Activated CD8-positive, alpha-beta memory T cell treated with anti-CD3 and anti-CD28 coated beads, Interleukin-2, amount 50 U/mL, for 1 hour (primary cell): ENCODE data around the gene ADIRF.

ENCODE experiments used
- DNase-seq: peaks from one replicate; pipeline ENCODE4 v3.0.0-alpha.2; 2020; ENCODE audit errors: extremely low read depth

ADIRF gene

DNA sequence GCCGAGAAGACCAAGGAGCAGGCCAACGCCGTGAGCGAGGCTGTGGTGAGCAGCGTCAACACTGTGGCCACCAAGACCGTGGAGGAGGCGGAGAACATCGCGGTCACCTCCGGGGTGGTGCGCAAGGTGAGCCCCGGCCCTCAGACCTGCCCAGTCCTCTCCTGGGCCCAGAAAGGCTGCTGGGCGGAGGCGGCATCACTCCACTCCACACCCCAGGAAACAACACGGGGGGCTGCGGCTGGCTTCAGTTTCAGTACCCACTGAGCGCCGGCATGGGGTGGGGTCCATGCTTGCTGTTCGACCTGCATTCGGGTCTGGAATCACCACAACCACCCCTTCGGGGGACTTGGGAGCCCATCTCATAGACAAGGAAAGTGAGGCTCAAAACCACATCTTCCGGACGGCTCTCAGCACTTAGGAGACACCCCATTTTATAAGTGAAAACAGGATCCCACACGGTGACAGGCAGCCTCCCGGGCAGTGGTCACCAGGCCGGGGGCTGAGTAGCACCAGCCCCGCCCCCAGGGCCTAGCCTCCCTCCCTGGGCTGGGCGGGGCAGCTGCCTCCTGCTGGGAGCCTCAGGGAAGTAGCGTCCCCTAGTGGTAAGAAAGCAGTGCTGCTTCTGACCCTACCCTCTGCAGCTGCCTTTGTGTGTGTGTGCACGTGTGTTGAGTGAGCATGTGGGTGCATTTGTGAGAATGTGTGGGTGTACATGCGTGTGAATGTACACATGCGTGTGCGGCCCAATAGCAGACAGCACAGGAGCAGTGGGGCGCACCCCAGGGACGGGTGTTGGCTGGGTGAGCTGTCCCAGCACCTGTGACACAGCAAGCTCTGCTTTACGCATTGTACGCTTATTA is 8.0 kb upstream of the ADIRF start:
- no peak for DNase-seq

DNA sequence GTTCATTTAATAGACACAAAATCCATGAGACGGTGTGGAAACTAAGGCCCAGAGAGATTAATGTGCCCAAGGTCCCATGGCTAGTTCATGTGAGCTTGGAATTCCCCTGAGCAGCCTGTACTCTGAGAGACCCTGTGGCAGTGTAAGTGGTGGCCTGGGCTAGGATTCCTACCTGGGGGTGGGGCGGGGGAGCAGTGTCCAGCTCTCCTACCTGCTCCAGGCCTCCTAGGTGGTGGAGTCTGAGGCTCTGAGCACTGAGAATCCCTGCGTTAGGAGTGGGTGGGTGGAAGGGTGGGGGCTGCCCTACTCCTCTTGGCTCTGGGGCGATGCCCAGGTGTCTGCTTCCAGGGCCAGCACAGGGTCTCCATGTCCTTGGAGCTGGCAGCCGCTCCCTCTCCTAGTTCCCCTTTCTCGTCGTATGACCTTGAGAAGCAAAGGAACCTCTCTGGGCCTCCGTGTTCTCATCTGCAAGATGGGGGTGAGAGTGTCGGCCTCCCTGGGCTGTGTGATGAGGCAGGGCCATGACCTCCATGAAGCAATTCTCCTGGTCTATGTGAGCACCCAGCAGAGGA is 7.3 kb upstream of the ADIRF start:
- DNase-seq: no peak

DNA sequence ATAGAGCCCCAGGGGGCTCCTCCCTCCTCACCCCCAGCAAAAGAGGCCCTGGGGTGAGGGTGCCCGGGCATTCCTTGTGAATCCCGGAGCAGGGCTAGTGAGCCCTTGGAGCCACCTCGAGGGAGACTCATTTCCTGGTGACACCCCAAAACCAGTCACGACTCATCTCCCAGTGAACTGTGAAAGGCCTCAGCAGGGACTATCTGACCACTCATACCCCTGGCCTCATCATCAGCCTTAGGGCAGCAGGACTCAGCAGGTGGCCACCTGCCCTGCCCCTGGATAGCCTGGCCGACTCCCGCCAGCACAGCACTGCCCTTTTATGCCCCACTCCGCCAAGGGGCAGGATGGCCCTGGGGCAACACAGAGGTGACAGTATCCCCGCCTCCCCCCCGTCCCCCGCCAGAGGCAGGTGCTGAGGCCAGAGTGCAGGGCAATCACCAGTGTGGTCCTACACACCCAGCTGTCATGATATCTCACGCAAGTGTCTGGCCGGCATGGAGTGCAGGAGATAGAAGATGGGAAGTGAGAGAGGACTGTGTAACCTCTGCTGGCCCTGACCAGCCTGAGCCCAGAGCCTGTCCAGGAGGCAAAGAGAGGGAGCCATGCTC is 6.7 kb upstream of the ADIRF start:
- no peak for DNase-seq

DNA sequence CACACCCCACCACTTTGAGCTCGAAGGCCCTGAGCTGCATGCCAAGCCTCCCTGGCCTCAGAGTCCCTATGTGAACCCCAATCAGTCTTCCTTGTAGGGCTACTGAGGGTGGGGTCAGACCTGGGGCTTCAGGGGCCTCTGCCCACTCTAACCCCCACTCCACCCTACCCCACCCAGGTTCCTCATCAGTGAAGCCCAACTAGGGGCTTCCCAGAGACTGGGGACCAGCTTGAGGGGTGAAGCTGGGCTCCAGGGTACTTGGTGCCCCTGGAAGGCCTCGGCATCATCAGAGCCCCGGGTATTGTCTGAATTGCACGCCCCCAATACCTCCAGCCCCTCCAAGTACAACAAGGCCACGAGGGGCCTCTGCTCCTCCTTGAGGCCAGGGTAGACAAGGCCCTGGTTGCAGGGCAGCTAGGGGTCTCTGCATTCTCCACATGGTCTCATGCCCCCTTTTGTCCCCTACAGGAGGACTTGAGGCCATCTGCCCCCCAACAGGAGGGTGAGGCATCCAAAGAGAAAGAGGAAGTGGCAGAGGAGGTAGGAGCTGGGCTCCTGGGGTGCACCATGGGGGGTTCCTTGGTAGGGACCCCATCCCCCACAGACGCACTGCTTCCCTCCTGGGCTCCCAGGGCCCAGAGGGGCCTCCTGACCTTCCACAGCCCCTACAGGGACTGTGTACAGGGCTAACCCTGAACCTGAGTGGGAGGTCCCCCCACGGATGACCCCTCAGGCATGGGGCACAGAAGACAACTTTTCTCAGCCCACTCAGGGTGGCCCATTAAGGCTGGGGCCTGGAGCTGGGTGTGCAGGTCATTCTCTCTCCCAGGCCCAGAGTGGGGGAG is 5.9 kb upstream of the ADIRF start:
- no peak for DNase-seq

DNA sequence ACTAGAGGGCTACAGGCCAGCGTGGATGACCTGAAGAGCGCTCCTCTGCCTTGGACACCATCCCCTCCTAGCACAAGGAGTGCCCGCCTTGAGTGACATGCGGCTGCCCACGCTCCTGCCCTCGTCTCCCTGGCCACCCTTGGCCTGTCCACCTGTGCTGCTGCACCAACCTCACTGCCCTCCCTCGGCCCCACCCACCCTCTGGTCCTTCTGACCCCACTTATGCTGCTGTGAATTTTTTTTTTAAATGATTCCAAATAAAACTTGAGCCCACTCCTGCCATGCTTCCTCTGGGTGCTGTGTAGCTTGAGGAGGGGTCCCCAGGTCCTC is 5.3 kb upstream of the ADIRF start:
- no peak for DNase-seq

DNA sequence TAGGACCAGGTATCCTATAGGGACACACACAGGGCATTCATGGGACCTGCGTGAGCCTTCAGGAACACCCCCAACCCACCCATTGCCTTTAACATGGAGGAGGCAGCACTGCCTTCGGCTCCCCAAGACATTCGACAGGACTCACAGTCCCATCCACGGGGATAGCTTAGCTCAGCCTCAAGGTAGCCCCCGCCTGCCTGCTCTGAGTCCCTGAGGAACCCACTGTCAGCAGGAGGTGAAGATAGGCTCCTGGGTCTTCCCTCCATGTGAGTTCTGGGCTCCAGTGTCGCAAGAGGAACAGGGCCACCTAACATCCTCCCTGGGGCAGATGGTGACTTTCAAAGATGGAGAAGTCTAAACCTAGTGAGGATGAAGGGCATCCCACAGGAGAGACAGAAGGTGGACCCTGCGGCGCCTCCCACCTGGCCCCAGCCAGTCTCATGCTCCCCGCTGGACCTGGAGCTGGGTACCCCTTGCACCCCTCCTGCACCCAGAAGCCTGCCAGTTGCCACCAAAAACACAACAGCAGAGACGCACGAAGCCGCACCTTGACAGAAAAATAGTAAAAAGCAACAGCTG is 4.9 kb upstream of the ADIRF start:
- no peak for DNase-seq

DNA sequence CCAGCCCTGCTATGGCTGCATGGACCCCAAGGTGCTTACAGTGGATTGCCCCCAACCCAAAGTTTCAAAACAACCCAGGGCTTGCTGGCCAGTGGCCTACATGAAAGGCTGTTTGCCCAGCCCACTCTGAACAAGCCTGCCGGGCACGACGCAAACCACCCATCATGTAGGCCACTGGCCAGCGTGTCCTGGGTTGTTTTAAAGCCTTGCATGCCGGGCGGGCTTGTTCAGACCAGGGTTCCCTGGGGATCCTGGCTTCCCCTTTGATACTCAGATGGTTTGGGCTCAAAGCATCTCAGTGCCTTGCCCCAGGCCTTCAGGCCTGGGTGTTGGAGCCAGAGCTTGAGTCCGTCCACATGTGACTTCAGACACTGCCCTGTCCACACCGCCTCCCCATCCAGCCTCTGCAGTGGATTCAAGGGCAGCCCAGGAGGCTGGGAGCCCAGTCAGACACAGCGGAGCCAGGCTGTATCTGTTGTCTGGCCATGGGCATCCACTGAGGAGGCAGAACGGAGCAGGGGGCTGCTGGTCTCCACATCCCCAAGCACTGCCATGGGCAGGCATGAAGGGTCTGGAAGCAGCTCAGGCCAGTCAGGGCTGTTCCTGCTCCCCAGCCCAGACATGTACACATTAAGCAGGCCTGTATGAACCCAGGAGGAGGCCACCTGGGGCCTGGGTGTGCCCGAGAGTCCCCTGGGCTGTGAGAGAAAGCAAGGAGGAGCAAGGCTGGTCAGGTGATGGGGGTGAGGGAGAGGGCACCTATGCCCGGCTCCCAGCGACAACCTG is 4.0 kb upstream of the ADIRF start:
- DNase-seq: no peak

DNA sequence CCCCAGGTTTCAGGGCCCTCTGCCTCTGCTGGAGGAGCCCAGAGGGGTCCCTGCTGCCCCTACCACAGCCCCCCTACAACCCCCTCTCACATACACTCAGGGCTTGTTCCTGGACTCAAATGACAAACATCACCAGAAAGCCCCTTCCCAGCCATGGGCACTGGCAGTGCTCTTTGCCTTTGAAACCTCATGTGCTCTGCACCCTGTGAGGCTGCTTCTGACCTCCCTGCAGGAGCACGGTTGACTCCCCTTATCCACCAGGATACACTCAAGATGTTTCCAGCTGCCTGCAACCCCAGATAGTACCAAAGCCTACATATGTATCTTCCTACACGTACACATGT is 3.5 kb upstream of the ADIRF start:
- no peak for DNase-seq

DNA sequence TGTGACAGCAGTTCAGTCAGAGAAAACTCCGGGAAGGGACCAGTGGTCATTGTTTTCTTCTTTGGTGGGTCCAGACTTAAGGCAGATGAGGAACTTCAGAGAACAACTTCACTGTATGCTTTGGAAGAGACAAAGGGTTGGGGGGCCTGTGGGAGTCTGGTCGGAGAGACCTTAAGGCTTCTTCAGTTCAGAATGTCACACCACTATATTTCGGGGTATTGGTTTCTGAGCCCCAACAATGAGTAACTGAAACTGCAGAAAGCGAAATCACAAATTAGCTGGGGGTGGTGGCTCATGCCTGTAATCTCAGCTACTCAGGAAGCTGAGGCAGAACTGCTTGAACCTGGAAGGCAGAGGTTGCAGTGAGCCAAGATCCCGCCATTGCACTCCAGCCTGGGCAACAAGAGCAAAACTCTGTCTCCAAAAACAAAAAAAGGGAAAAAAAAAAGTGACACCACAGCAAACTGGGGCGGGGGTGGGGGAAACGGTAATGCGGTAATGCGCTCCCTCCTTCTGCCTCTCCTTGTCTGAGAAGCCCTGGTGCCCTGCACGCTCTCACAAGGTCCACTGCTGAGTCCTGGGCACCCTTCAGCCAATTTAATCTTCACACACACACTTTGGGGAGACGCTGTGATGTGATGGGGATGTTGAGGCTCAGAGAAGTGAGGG is 2.2 kb upstream of the ADIRF start:
- DNase-seq: no peak

DNA sequence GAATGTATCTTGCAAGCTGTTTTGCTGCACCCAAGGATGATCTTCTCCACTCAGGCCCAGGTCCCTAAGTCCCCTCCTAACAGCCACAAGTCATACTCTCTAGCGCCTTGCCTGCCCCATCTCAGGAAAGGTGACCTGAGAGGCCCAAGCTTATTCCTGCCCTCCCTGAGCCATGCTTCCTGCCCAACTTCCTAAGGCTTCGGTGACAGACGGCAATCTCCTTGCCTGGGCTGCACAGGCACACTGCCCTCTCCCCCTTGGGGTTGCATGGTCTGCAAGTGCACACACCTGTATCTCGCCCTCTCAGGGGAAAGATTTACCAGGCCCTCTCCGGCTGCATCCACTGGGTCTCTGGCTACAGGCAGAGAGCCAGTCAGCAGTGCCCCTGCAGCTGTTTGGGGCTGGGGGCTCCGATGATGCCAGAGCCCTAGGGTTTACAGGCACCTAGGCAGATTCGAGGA is 771 bp upstream of the ADIRF start:
- DNase-seq: no peak

DNA sequence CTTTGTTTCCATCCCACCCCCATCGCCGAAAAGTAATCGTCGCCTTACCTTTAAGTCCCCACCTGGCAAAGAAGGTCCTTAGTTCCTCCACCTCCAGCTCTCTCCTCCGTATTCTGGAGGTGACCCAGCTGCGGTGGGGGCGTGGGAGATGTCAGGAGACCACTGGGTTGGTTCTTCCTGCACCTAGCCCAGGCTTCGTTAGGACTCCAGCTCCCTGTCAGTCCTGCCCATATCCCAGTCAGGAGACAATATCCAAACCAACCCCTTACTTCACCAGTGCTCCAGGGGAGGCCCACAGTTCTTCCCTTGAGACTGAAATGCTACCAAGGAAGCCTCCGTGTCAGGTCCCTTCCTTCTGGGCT is 693 bp downstream of the ADIRF start:
- no peak for DNase-seq

DNA sequence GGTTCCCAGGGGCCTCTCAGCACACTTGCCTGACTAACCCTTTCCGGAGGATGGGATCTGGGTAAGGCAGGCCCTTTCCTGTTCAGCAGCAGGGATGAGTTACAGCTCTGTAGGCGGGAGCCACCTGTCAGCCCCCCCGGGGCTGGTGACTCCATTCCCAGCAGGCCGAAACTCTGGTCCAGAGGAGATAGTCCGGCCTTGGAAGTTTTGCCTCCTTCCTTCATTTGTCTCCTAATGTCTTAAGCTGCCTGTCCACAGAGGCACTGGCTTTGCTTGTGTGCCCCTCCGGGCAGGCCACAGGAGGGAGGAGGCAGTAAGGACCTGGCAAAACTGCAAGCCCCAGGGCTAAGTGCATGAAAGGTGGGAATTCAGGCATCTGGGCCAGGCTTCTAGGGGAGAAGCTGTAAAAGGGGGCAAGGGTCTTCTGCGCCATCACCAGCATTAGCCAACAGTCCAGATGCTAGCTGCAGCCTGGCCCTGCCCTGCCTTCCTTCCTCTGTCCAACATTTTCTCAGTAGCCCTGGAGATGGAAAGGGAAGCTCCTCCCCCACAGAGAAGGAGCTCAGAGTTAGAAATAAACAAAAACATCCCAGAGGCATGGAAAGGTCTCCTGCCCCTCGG is 1.2 kb downstream of the ADIRF start:
- no peak for DNase-seq

DNA sequence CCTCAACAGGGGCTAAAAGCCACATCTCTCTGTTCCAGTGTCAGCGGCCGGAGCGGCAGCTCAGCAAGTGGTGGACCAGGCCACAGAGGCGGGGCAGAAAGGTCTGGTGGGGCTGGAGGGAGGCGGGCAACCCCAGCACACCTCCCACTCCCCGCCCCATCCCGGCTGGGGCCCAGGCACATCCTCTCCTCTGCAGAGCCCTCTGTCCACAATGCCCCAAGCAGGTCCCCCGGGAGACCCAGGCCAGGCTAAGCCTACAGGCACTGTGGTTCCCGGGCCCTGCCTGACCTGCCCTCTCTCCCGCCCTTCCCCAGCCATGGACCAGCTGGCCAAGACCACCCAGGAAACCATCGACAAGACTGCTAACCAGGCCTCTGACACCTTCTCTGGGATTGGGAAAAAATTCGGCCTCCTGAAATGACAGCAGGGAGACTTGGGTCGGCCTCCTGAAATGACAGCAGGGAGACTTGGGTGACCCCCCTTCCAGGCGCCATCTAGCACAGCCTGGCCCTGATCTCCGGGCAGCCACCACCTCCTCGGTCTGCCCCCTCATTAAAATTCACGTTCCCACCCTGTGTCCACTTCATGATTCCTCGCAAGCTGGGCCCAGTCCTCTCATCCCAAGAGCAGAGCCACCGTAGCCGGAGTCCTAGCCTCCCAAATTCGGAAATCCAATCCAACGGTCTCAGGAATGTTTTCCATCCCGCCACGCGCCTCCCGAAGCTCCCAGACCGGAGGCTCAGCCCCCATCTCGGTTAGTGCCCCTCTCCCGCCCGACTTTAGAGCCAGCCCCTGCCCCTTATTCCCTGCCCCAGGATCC is 2.1 kb downstream of the ADIRF start:
- DNase-seq: no peak

DNA sequence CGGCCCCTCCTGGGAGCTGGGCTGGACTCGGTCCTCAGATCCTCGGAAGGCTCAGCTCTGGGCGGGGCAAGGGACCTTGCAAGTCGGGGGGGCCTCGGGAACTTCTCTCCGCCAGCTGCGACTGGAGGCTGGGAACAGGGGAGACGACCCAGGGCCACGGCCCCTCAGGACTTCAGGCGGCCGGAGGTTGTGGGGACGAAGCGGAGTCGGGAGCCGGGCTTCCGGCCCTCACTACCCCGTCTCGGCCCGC is 2.6 kb downstream of the ADIRF start:
- no peak for DNase-seq

DNA sequence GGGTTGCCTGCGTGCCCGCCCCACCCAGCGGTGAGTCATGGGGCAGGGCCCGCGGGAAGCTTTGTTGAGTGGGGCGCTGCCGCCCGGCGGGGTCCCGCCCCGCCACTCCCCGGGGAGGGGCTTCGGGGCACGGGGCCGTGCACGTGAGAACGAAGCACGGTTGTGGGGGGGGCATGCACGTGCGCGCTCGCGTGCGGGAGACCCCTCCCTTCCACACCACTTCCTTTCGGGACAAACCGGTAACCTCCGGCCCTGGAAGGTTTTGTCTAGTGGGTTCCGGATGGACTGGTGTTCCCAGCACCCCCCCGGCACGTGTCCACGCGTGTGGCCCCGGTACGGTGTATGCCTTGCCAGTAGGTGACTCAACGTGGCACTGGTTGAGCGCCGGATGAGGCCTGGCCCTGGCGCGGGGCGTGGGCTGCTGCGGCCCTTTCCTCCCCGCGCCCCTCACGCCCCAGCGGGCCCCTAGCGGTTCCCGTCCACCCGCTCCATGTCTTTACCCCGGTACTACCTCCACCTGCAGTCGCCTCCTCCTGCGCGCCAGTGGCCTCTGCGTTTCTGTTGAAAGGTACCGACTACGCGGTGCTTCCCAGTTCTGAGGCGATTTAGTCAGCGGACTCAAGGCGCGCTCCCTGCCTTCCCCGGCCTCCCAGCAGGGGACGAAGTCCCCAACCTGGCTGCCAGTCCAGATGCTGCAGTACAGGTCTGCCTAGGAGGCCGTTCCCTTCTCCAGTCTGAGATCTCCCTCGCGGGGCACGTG is 3.1 kb downstream of the ADIRF start:
- DNase-seq: peak; percentile 64

DNA sequence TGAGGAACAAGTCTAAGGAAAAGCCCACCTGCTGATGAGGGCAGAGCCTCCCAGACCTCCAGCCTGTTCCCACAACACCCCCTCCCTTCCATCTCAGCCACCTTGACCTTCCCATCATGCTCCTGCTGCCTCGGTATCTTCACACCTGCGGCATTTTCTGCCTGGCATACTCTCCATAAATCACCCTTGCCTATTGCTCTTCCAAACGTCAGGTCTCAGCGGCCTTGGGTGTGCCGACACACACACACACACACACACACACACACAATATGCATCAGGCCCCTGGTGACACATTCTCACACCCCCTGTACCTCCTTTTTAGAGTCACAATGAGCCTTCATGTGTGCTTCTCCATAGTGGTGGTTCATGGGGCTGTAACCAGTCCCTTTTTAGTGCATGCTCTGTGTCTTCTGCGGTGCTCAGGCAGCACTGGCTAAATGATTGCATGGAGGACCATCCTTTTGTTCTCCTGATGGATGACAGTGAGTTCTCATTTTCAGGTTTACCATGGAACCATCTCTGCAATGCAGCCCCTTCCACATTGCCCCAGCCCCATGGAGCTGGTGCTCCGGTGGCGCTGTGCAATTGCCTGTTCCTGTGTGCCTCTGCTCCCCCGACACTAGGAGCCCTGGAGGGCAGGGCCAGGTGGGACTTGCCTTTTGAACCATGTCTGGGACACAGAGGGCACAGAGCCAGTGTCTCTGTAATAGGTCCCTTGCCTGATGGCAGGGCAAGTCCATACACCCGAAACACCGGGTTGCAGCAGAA is 4.5 kb downstream of the ADIRF start:
- DNase-seq: no peak

DNA sequence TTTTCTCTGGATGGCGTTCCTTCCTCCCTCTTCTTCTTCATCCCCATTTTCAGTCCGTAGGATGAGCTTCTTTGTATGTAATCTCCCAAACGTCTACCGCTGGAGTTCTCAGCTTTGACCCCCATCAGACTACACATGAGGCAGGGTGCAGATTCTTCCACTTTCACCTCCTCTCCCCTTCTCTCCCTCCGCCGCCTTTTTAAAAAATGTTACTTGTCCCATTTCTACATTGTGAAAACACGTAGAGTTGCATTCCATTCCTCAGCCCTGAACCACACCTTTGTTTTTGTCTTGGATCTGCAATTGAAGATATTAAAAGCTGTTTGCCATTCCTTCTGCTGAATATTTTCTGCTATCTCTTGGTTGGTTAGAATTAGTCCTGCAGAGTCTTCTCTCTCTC is 6.2 kb downstream of the ADIRF start:
- DNase-seq: no peak

DNA sequence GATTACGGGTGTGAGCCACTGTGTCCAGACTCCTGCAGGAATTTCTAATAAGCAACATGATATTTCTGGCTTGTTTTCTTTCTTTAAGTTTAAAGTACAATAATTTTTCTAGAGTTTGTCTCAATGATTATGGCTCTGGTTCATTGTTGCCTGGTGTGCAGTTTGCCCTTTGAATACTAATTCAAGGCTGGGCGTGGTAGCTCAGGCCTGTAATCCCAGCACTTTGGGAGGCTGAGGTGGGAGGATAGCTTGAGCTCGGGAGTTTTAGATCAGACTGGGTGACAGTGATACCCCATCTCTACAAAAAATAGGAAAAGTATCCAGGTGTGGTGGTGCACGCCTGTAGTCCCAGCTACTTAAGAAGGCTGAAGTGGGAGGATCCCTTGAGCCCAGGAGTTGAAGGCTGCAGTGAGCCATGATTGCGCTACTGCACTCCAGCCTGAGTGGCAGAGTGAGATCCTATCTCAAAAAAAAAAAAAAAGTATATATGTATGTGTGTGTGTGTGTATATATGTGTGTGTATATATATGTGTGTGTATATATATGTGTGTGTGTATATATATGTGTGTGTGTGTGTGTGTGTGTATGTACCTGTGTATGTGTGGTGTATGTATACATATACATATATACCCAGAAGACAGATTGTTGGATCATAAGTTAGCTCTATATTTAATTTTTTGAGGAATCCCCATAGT is 8.2 kb downstream of the ADIRF start:
- no peak for DNase-seq
